BLaER1 treated with 17β-estradiol and CSF1 and Interleukin-3, amounts not matched to agents 10 nM and 100 nM (cell line): Measurements from ENCODE around the gene TUBGCP4.

Source experiments
- H3K27ac ChIP-seq, 11 experiments: shearing (Covaris generic); formaldehyde crosslinking; 2 replicates each; pipeline ENCODE4 v1.8.1; 2022
- H3K27me3 ChIP-seq, 11 experiments: shearing (Covaris generic); formaldehyde crosslinking; 2 replicates each; pipeline ENCODE4 v1.8.1; 2022
- H3K36me3 ChIP-seq, 11 experiments: shearing (Covaris generic); formaldehyde crosslinking; 2 replicates each; pipeline ENCODE4 v1.8.1; 2022
- H3K4me1 ChIP-seq, 10 experiments: shearing (Covaris generic); formaldehyde crosslinking; 2 replicates each; pipeline ENCODE4 v1.8.1; 2022
- H3K4me2 ChIP-seq, 11 experiments: shearing (Covaris generic); formaldehyde crosslinking; 2 replicates each; pipeline ENCODE4 v1.8.1; 2022
- H3K4me3 ChIP-seq, 10 experiments: shearing (Covaris generic); formaldehyde crosslinking; 2 replicates each; pipeline ENCODE4 v1.8.1; 2022
- H3K9ac ChIP-seq, 11 experiments: shearing (Covaris generic); formaldehyde crosslinking; 2 replicates each; pipeline ENCODE4 v1.8.1; 2022
- H3K9me3 ChIP-seq, 11 experiments: shearing (Covaris generic); formaldehyde crosslinking; replicated peaks in 1 of 11; 2 replicates each; pipeline ENCODE4 v1.8.1; 2022
- H4K20me1 ChIP-seq, 11 experiments: shearing (Covaris generic); formaldehyde crosslinking; 2 replicates each; pipeline ENCODE4 v1.8.1; 2022
- Cebpa-rat ChIP-seq, 11 experiments: shearing (Covaris generic); IDR thresholded peaks; 2 replicates each; pipeline ENCODE4 v1.8.1; 2022

TUBGCP4 gene

DNA sequence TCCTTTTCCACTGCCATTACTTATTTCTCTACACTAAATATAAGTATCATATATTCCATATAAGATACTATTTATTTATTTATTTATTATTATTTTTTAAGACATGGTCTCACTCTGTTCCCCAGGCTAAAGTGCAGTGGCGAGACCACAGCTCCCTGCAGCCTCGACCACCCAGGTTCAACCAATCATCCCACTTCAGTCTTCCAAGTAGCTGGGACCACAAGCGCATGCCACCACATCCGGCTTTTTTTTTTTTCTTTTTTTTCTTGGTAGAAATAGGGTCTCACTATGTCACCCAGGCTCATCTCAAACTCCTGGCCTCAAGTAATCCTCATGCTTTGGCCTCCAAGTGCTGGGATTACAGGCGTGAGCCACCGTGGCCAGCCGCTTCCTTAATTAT lies 65.5 kb downstream of the TUBGCP4 start:
- H4K20me1 ChIP-seq = no peaks in the 10 kb centered on the region
- H3K27me3 ChIP-seq = no peaks in the 10 kb centered on the region
- H3K9ac ChIP-seq = no peak overlapping the region
- no peak overlapping the region for H3K4me3 ChIP-seq
- H3K4me2 ChIP-seq = no peak overlapping the region
- no peak overlapping the region for H3K27ac ChIP-seq
- TF ChIP-seq Cebpa-rat (IDR thresholded peaks at IDR 0.05) = no peak
- H3K9me3 ChIP-seq = no peaks in the 10 kb centered on the region
- peaks cover 5 to 24% (median 15%) of the 10 kb centered on the region in 10 experiments; a peak in 18 of 20 replicates for H3K4me1 ChIP-seq
- H3K36me3 ChIP-seq = peaks cover 58 to 93% (median 77%) of the 10 kb centered on the region in 11 experiments

DNA sequence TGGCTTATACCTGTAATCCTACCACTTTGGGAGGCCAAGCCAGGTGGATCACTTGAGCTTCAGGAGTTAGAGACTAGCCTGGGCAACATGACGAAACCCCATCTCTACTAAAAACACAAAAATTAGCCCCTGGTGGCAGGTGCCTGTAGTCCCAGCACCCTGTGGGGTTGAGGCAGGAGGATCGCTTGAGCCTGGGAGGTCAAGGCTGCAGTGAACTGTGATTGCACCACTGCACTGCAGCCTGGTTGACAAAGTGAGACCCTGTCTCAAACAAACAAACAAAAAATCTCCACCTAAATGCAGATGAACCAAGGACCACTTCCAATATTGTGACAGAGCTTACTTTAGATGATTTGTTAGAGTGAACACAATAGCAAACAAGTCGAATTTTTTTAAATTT lies 68.4 kb downstream of the TUBGCP4 start:
- peaks cover 43 to 84% (median 61%) of the 10 kb centered on the region in 11 experiments for H3K36me3 ChIP-seq
- H3K9ac ChIP-seq = no peak overlapping the region
- peaks cover 5 to 32% (median 22%) of the 10 kb centered on the region in 10 experiments; a peak in 18 of 20 replicates for H3K4me1 ChIP-seq
- no peaks in the 10 kb centered on the region for H4K20me1 ChIP-seq
- no peaks in the 10 kb centered on the region for H3K9me3 ChIP-seq
- no peak overlapping the region for H3K4me2 ChIP-seq
- no peak for TF ChIP-seq Cebpa-rat (IDR thresholded peaks at IDR 0.05)
- no peaks in the 10 kb centered on the region for H3K27me3 ChIP-seq
- no peak overlapping the region for H3K4me3 ChIP-seq
- H3K27ac ChIP-seq = peak overlapping the region in 7 of 11 experiments; percentile 74 to 88 (median 80); a peak in 9 of 22 replicates

DNA sequence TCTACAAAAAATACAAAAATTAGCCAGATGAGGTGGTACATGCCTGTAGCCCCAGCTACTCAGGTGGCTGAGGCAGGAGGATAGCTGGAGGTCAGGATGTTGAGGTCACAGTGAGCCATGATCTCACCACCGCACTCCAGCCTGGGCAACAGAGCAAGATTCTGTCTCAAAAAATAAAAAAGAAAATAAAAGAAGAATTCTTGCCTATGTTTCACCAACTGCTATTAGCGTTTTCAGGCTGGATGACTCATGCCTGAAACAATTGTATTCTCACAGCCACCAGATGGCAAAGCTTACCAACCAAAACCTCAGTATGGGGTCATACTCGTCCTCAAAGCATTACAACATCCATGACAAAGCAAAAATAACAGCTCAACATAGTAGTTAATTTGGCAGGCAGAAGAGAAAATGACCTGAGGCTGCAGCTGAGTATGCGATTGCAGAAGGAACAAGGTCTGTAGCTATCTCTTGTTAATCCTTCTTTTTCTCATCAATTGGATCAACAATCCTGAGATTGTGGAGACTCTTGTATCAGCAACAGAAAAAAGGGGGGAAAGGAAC lies 69.9 kb downstream of the TUBGCP4 start:
- Histone ChIP-seq H3K9ac (peak overlapping the region; percentile 26 to 74 (median 67); a peak in 20 of 22 replicates), H3K4me1 (peaks cover 0 to 30% (median 23%) of the 10 kb centered on the region in 10 experiments; a peak in 17 of 20 replicates), H3K27ac (peak overlapping the region in 10 of 11 experiments; percentile 48 to 88 (median 80); a peak in 20 of 22 replicates), H3K4me2 (peak overlapping the region in 10 of 11 experiments; percentile 13 to 74 (median 58); a peak in 19 of 22 replicates), H3K36me3 (peaks cover 37 to 85% (median 62%) of the 10 kb centered on the region in 11 experiments), H3K27me3 (no peaks in the 10 kb centered on the region), H3K9me3 (no peaks in the 10 kb centered on the region), H3K4me3 (0 out of 20 replicates have a peak overlapping the region, but pooled peaks of 2 of the 10 experiments have one; percentile 10 to 24), H4K20me1 (no peaks in the 10 kb centered on the region)
- TF ChIP-seq Cebpa-rat (IDR thresholded peaks at IDR 0.05) = peak in 9 of 11 experiments; percentile 54 to 92 (median 82); a peak in 16 of 22 replicates

DNA sequence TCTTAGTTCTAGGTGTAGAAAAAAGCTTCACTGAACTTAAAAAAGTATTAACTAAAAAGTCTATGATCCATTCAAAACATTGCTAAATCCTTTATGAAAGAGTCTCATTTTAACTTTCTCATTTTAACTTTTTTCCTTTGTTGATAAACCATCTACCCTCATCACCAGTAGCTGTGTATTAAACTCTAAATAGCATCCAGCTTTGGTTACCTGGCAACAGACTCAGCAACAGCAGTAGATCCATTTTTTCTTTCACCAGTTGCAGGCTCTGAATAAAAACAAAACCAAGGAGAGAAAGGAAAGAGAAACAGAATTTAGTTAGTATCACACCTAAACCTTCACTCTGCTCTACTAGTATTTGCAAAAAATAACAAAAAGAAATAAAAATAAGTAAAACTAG lies 70.4 kb downstream of the TUBGCP4 start:
- Histone ChIP-seq H4K20me1 (no peaks in the 10 kb centered on the region), H3K27me3 (no peaks in the 10 kb centered on the region), H3K9me3 (no peaks in the 10 kb centered on the region), H3K4me3 (0 out of 20 replicates have a peak overlapping the region, but pooled peaks of 1 of the 10 experiments have one; percentile 24), H3K27ac (peak overlapping the region in 10 of 11 experiments; percentile 48 to 88 (median 80); a peak in 20 of 22 replicates), H3K4me1 (peaks cover 0 to 30% (median 23%) of the 10 kb centered on the region in 10 experiments; a peak in 17 of 20 replicates), H3K4me2 (peak overlapping the region in 10 of 11 experiments; percentile 13 to 74 (median 58); a peak in 17 of 22 replicates), H3K9ac (peak overlapping the region in 9 of 11 experiments; percentile 51 to 74 (median 70); a peak in 21 of 22 replicates), H3K36me3 (peaks cover 34 to 87% (median 62%) of the 10 kb centered on the region in 11 experiments)
- TF ChIP-seq Cebpa-rat (IDR thresholded peaks at IDR 0.05) = no peak

DNA sequence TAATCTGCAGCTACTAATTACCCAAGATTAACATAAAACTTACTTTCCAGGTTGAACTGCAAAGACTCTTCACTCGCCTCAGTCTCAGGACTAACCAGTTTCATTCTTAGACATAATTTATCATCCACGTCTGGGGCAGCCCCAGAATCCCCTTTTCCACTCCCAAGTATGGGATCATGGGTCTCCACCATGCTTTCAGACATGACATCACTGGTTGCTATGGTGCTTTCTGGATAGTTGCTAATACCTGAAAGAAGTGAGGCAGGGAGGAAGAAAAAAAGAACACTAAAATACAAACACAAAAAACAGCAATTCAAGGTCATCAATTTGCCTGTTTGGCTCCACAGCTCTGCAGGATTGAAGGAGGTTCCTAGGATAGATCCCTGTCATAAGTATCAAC lies 75.4 kb downstream of the TUBGCP4 start:
- Histone ChIP-seq H3K4me3 (no peak overlapping the region), H3K36me3 (peaks cover 18 to 78% (median 46%) of the 10 kb centered on the region in 11 experiments), H4K20me1 (peaks cover 0 to 12% (median 0%) of the 10 kb centered on the region in 11 experiments; a peak in 2 of 22 replicates), H3K9ac (no peak overlapping the region), H3K4me1 (peaks cover 0 to 14% (median 9%) of the 10 kb centered on the region in 10 experiments; a peak in 17 of 20 replicates), H3K9me3 (no peaks in the 10 kb centered on the region), H3K27ac (no peak overlapping the region), H3K27me3 (no peaks in the 10 kb centered on the region), H3K4me2 (no peak overlapping the region)
- TF ChIP-seq Cebpa-rat (IDR thresholded peaks at IDR 0.05) = no peak

DNA sequence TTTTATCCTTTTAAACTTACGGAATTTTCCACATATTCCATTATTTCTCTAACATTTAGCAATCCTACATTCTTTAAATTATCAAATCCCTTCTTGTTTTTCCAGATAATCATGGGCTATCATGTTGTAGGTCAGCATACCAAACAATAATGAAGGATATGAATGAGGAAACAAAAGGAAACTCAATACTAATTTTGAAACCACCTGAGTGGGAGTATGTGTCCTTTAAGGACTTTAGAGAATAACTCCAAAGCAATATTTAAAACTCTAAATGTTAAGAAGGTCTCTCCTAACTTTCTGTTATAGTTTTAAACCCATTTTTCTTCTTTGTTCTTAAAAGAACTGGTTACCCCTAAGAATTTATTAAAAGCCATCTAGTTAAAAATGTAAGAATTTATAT lies 79.1 kb downstream of the TUBGCP4 start:
- Histone ChIP-seq H3K9me3 (peaks cover 0 to 8% (median 4%) of the 10 kb centered on the region in 11 experiments; a peak in 4 of 22 replicates), H3K36me3 (peaks cover 38 to 87% (median 64%) of the 10 kb centered on the region in 11 experiments), H3K27ac (no peak overlapping the region), H3K27me3 (no peaks in the 10 kb centered on the region), H3K4me1 (peaks cover 0 to 8% (median 0%) of the 10 kb centered on the region in 10 experiments; a peak in 2 of 20 replicates), H3K4me3 (no peak overlapping the region), H3K4me2 (no peak overlapping the region), H3K9ac (no peak overlapping the region), H4K20me1 (peaks cover 0 to 12% (median 0%) of the 10 kb centered on the region in 11 experiments; a peak in 2 of 22 replicates)
- no peak for TF ChIP-seq Cebpa-rat (IDR thresholded peaks at IDR 0.05)
